ENCODE measurements around the gene EFTUD2. TPM values are rescaled to one million over a fixed set of nuclear protein-coding genes. Genes with fewer than 3 reads are reported as not detected.

The EFTUD2 gene
- total and polyA plus RNA-seq, 11 donors: 21.3 to 106 (median 65.0) TPM

GRCh38 chr17:44831371-44831770 is 67.9 kb downstream of the EFTUD2 start:
- peaks cover 0 to 28% (median 10%) of the 10 kb centered on the region in 12 donors for H3K4me1 ChIP-seq
- intact Hi-C loops (cut with DNase I): loop anchor here in 6 of 10 donors (2.0 to 5.0 kb wide), 6 partner anchors 33 to 54 kb away; no protein-coding TSS in a partner anchor
- TF ChIP-seq POLR2A (IDR thresholded peaks at IDR 0.05) (no peak), CTCF (IDR thresholded peaks at IDR 0.05) (no peak)
- H3K27me3 ChIP-seq: peaks cover 0 to 57% (median 4%) of the 10 kb centered on the region in 9 donors
- no peaks in the 10 kb centered on the region for H3K9me3 ChIP-seq
- peak in 1 of 4 donors; percentile 15 for ATAC-seq
- no peaks in the 10 kb centered on the region for H3K36me3 ChIP-seq
- WGBS, 4 donors: 68 to 80% (median 75%) methylated on average over 12 of the region's 12 CpGs
- peak overlapping the region in 7 of 12 donors; percentile 71 to 91 (median 76) for H3K4me3 ChIP-seq
- H3K27ac ChIP-seq: peak overlapping the region in 8 of 12 donors; percentile 86 to 96 (median 90)
- no peak for DNase-seq

- Histone ChIP-seq H3K27me3 (peaks cover 0 to 63% (median 4%) of the 10 kb centered on the region in 9 donors), H3K4me1 (peaks cover 0 to 28% (median 10%) of the 10 kb centered on the region in 12 donors), H3K27ac (peak overlapping the region; percentile 71 to 96 (median 90)), H3K9me3 (no peaks in the 10 kb centered on the region), H3K36me3 (no peaks in the 10 kb centered on the region), H3K4me3 (peak overlapping the region; percentile 63 to 91 (median 76))
- ATAC-seq (peak; percentile 46 to 71 (median 54)), DNase-seq (peak in 3 of 5 donors; percentile 19 to 33 (median 30))
- TF ChIP-seq POLR2A (IDR thresholded peaks at IDR 0.05) (peak in 1 of 2 donors; percentile 2), CTCF (IDR thresholded peaks at IDR 0.05) (no peak)
- intact Hi-C loops (cut with DNase I): loop anchor here in 6 of 10 donors (2.0 to 5.0 kb wide), 6 partner anchors 34 to 53 kb away; no protein-coding TSS in a partner anchor
- 4 to 6% (median 5%) methylated on average over 45 to 58 of the region's 58 CpGs for WGBS, 4 donors
Observed at GRCh38 chr17:44830359-44831288, 68.6 kb downstream of the EFTUD2 start.

GRCh38 chr17:44829523-44830358 is 69.5 kb downstream of the EFTUD2 start, which contains the start of gene GJC1:
TSS of gene GJC1 (minus strand) at chr17:44830287. CDS start at chr17:44805817, 24,470 bp downstream.
- Histone ChIP-seq H3K36me3 (no peaks in the 10 kb centered on the region), H3K4me1 (peaks cover 0 to 28% (median 10%) of the 10 kb centered on the region in 12 donors), H3K27me3 (peaks cover 0 to 68% (median 4%) of the 10 kb centered on the region in 9 donors), H3K4me3 (peak within 1 kb of the TSS; percentile 63 to 91 (median 76)), H3K27ac (peak within 1 kb of the TSS; percentile 79 to 96 (median 90)), H3K9me3 (no peaks in the 10 kb centered on the region)
- intact Hi-C loops (cut with DNase I): loop anchor here (2.0 to 5.0 kb wide), 7 partner anchors 35 to 52 kb away; no protein-coding TSS in a partner anchor
- TF ChIP-seq CTCF (IDR thresholded peaks at IDR 0.05) (no peak), POLR2A (IDR thresholded peaks at IDR 0.05) (peak in 1 of 2 donors; percentile 26)
- peak; percentile 49 to 77 (median 69) for DNase-seq
- peak in 3 of 4 donors; percentile 65 to 79 (median 71) for ATAC-seq
- 0 to 1% (median 1%) methylated on average over 58 to 123 of the region's 123 CpGs for WGBS, 4 donors
